PFSK-1 (cell line): ENCODE measurements around the gene TMEM181.

Experiments used
- FOXP2 ChIP-seq: optimal IDR thresholded peaks from 2 replicates; pipeline ENCODE3; 2011; ENCODE audit warnings: borderline replicate concordance, control low read depth, inconsistent platforms; ENCODE audit not compliant: insufficient read depth; ENCODE audit errors: extremely low read length, extremely low read depth
- POLR2AphosphoS5 ChIP-seq: IDR thresholded peaks from 2 replicates; pipeline ENCODE4 v1.6.1; 2012; ENCODE audit warnings: low read depth, mild to moderate bottlenecking, control low read depth, low read length, moderate library complexity
- REST ChIP-seq, 2 experiments: IDR thresholded peaks; 2 replicates each; pipeline versions ENCODE4 v1.6.1 to v1.8.0; 2011 to 2012; ENCODE audit warnings: low read depth in 2 of 2, low read length in 2 of 2, control low read depth in 1 of 2, inconsistent platforms in 1 of 2, mild to moderate bottlenecking in 1 of 2, moderate library complexity in 1 of 2; ENCODE audit not compliant: insufficient read depth in 1 of 2
- SIN3A ChIP-seq: IDR thresholded peaks from 2 replicates; pipeline ENCODE4 v1.6.1; 2012; ENCODE audit warnings: mild to moderate bottlenecking, low read length, moderate library complexity, borderline replicate concordance; ENCODE audit not compliant: insufficient read depth
- TAF1 ChIP-seq: IDR thresholded peaks from 2 replicates; pipeline ENCODE4 v1.6.1; 2012; ENCODE audit warnings: low read length, control low read depth, borderline replicate concordance; ENCODE audit not compliant: insufficient read depth

TMEM181 gene

GRCh38 chr6:158624684-158625682, 65.1 kb downstream of the TMEM181 start:
- TF ChIP-seq FOXP2, result no peak
- TF ChIP-seq POLR2AphosphoS5, result no peak
- TF ChIP-seq SIN3A, result no peak
- TF ChIP-seq REST (IDR thresholded peaks at IDR 0.05; ENCODE audit: insufficient read depth in 1 of 2, low read depth in 2 of 2, low read length in 2 of 2), result no peak
- no peak for TF ChIP-seq TAF1

- no peak for TF ChIP-seq SIN3A
- no peak for TF ChIP-seq REST (IDR thresholded peaks at IDR 0.05; ENCODE audit: insufficient read depth in 1 of 2, low read depth in 2 of 2, low read length in 2 of 2)
- no peak for TF ChIP-seq POLR2AphosphoS5
- no peak for TF ChIP-seq FOXP2
- no peak for TF ChIP-seq TAF1
These were observed 66.0 kb downstream of the TMEM181 start for GRCh38 chr6:158625881-158626305.

GRCh38 chr6:158626360-158627167, 66.7 kb downstream of the TMEM181 start:
- no peak for TF ChIP-seq REST (IDR thresholded peaks at IDR 0.05; ENCODE audit: insufficient read depth in 1 of 2, low read depth in 2 of 2, low read length in 2 of 2)
- TF ChIP-seq TAF1, result no peak
- TF ChIP-seq SIN3A, result no peak
- TF ChIP-seq POLR2AphosphoS5, result no peak
- TF ChIP-seq FOXP2, result no peak

GRCh38 chr6:158627168-158627939, 67.5 kb downstream of the TMEM181 start:
- TF ChIP-seq SIN3A (no peak), FOXP2 (no peak), REST (IDR thresholded peaks at IDR 0.05; ENCODE audit: insufficient read depth in 1 of 2, low read depth in 2 of 2, low read length in 2 of 2) (no peak), POLR2AphosphoS5 (no peak), TAF1 (no peak)
